ENCODE results near the gene F12.
A peak's percentile ranks its signal among the peaks of the same experiment; 100 is the strongest.
"Not testable (repeated sequence)": the region's sequence is repeated elsewhere in the genome, so short reads cannot be mapped to it uniquely, and the experiment has no call there.

The F12 gene

DNA sequence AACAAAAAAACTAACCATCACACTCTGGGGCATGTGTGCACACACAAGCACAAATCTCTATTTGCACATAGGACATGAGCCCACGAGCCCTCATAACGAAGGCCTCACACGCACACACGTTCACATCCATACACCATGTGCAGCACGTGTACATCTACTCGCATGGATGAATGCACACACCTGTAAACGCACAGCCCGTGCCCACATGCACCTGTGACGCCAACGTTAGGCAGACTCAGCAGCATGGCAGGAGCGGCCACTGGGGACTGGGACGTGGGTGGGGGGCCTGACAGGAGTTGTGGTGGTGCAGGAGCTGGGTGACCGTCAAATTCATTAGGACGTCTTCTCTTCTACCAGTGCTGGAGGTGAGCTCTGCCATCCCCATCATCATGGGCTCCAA lies 22.0 kb downstream of the F12 start:
- no peak for DNase-seq (ENCODE audit: insufficient read length)
- FAIRE-seq, result no peak
- TF ChIP-seq POLR2A (IDR thresholded peaks at IDR 0.05; ENCODE audit: low read depth, low read length) (no peak), TAF1 (IDR thresholded peaks at IDR 0.05; ENCODE audit: borderline replicate concordance, low read depth, low read length) (no peak), POLR2AphosphoS5 (IDR thresholded peaks at IDR 0.05; ENCODE audit: low read depth, low read length) (no peak)

DNA sequence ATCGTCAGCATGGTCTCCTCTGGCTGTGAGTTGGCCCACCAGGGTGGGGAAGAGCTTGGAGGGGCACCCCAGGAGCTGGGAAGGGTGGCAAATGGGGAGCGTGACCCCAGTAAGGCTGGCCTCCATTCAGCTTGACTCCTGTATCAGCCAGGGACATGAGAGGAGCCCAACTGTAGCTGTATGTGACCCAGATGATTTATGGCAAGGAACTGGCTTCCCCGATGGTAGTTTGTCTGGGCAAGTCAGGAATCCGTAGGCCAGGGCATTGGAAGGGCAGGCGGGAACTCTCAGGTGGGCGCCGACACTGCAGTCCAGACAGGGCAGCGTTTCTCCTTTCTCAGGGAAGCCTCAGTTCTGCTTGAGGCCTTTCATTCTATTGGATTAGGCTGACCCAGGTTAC lies 22.8 kb downstream of the F12 start:
- no peak for DNase-seq (ENCODE audit: insufficient read length)
- no peak for FAIRE-seq
- TF ChIP-seq POLR2AphosphoS5 (IDR thresholded peaks at IDR 0.05; ENCODE audit: low read depth, low read length) (no peak), TAF1 (IDR thresholded peaks at IDR 0.05; ENCODE audit: borderline replicate concordance, low read depth, low read length) (no peak), POLR2A (IDR thresholded peaks at IDR 0.05; ENCODE audit: low read depth, low read length) (no peak)

DNA sequence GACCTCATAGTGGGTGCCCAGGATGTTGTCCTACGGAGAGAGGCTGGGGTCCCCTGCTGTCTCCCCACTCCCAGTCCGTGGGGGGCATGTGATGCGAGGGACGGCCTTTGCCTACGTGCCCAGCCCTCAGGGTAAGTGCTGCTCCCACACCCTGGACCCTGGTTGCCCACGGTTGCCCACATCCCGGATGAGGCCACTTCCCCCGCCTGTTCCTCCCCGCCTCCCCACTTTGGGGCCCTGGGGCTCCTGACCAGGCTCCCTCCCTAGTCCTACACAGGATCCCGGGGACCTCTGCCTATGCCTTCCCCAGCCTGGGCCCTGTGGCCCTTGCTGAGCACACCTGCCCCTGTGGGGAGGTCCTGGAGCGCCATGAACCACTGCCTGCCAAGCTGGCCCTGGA lies 23.6 kb downstream of the F12 start:
- no peak for DNase-seq (ENCODE audit: insufficient read length)
- FAIRE-seq, result no peak
- TF ChIP-seq TAF1 (IDR thresholded peaks at IDR 0.05; ENCODE audit: borderline replicate concordance, low read depth, low read length) (no peak), POLR2AphosphoS5 (IDR thresholded peaks at IDR 0.05; ENCODE audit: low read depth, low read length) (no peak), POLR2A (IDR thresholded peaks at IDR 0.05; ENCODE audit: low read depth, low read length) (no peak)

DNA sequence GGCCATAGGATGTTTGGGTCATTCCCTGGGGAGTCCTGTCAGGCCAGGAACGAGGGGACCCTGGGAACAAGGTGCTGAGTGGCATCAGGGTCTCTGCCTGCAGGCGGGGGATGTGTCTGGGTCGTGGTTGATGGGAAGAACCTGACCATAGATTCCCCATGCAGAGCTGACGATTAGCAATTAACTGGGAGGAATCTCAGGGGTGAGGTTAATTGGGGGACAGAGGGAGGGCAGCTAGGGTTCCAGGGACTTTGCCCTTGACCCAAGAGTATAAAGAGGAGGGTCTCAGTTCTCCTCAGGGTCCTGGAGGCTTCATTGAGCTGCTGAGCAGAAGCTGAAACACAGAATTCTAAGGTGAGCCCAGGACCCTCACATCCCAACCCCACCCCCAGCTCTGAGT lies 25.2 kb downstream of the F12 start, which contains the start of gene SLC34A1:
Gene SLC34A1 (plus strand): TSS at position 301 of the 400 bp plus-strand sequence. CDS start 1,308 bp downstream, outside the sequence.
- FAIRE-seq (no peak), DNase-seq (ENCODE audit: insufficient read length) (no peak)
- TF ChIP-seq POLR2A (IDR thresholded peaks at IDR 0.05; ENCODE audit: low read depth, low read length) (no peak), TAF1 (IDR thresholded peaks at IDR 0.05; ENCODE audit: borderline replicate concordance, low read depth, low read length) (no peak), POLR2AphosphoS5 (IDR thresholded peaks at IDR 0.05; ENCODE audit: low read depth, low read length) (no peak)

DNA sequence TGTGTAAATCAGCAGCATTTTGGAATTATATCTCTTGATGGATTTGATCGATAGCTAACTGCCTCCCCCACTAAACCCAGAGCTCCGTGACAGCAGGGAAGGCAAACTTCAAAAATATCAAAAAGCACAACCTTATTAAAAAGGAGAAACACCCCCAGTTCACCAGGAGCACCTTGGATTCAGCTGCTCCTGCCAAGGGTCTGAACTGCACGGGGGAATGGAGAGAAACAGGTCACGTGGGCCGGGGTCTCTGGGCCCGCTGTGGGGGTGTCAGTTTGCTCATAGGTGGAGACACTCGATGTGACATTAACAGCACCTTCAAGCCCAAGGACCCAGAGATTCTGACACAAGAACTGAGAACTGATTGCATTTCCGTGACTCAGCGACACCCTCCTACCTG lies 26.2 kb downstream of the F12 start:
- FAIRE-seq, result no peak

DNA sequence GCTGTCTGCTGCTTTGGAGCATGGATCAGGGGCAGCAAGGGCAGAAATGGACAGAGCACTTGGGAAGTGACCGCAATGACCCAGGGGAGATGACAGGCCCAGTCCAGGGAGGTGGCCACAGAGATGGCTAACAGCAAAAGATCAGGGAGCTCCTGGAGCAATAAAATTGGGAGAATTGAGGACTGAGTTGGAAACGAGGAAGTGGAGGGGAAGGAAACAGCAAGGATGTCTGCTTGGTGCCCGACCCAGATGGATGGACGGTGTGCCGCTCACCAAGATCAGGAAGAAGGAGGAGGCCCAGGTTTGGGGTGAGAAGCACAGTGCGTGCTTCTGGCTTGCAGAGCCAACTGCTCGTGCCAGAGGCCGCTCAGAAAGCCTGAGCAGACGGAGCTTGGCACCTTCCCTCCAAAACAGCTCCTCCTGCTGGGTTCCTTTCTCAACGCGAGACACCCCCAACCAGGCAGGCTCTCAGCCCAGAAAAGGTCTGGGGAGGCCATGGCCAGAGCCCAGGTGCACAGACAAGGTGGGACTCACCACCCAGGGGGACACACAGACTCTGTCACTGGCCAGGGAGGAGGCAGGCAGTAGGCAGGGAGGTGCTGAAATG lies 26.8 kb downstream of the F12 start:
- peak; percentile 14 for FAIRE-seq
- TF ChIP-seq TAF1 (IDR thresholded peaks at IDR 0.05; ENCODE audit: borderline replicate concordance, low read depth, low read length) (no peak), POLR2A (IDR thresholded peaks at IDR 0.05; ENCODE audit: low read depth, low read length) (no peak), POLR2AphosphoS5 (IDR thresholded peaks at IDR 0.05; ENCODE audit: low read depth, low read length) (no peak)
- no peak for DNase-seq (ENCODE audit: insufficient read length)

More for the DNA sequence above, 26.2 kb downstream of the F12 start:
- no peak for TF ChIP-seq TAF1 (IDR thresholded peaks at IDR 0.05; ENCODE audit: borderline replicate concordance, low read depth, low read length)
- no peak for TF ChIP-seq POLR2AphosphoS5 (IDR thresholded peaks at IDR 0.05; ENCODE audit: low read depth, low read length)
- TF ChIP-seq POLR2A (IDR thresholded peaks at IDR 0.05; ENCODE audit: low read depth, low read length), result no peak
- DNase-seq (ENCODE audit: insufficient read length), result no peak

DNA sequence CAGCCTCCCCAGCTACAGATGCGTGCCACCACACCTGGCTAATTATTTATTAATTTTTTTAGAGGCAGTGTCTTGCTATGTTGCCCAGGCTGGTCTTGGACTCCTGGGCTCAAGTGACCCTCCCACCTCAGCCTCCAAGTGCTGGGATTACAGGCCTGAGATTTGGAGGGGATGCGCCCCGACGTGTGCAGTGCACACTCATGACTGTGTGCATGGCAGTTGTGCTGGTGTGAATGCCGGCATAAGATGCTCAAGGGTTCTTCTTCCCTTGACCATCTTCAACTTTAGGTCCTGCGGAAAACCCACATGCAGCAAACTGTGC lies 28.6 kb downstream of the F12 start:
- no peak for FAIRE-seq
- TF ChIP-seq POLR2A (IDR thresholded peaks at IDR 0.05; ENCODE audit: low read depth, low read length) (no peak), POLR2AphosphoS5 (IDR thresholded peaks at IDR 0.05; ENCODE audit: low read depth, low read length) (no peak)
- no peak for DNase-seq (ENCODE audit: insufficient read length)

DNA sequence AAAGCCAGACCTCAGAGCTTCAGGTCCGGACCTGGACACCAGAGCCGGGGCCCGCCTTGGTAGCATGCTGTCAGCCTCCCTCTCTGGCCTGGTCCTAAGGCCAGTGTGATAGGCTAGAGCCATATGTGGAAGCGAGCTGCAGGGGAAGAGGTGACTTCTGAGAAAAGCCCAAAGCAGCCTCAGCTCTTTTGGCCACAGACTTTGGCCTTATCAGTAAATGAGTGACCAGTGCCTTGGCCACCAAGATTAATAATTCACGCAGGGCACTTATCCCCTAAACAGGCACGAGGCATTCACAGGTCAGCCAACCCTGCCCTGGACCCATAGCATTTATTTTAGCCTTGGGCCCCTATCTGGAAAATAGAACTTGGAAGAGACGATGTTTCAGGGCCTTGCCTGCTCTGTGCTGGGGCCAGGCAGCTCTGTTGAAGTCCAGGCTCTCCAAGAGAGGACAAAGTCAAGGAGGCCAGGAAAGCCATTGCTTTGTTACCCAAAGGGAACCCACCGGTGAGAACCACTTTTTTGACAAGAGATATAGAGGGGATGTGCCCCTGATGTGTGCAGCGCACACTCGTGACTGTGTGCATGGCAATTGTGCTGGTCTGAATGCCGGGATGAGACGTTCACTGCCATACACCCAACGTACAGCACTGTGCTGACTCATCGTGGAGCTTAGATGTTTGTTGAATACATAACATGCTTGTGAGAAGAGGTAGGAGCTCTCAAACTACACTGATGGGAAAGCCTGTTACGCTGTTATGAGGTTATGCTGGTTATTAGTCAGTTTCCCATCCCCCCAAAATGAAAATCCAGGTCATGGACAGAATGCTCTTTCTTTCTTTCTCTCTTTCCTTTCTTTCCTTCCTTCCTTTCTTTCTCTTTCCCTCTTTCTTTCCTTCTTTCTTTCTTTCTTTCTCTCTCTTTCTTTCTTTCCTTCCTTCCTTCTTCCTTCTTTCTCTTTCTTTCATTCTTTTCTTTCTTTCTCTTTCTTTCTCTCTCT lies 30.2 kb downstream of the F12 start:
- TF ChIP-seq POLR2AphosphoS5 (IDR thresholded peaks at IDR 0.05; ENCODE audit: low read depth, low read length), result no peak
- no peak for TF ChIP-seq TAF1 (IDR thresholded peaks at IDR 0.05; ENCODE audit: borderline replicate concordance, low read depth, low read length)
- TF ChIP-seq POLR2A (IDR thresholded peaks at IDR 0.05; ENCODE audit: low read depth, low read length), result no peak
- DNase-seq (ENCODE audit: insufficient read length) (no peak), FAIRE-seq (peak; percentile 83)

DNA sequence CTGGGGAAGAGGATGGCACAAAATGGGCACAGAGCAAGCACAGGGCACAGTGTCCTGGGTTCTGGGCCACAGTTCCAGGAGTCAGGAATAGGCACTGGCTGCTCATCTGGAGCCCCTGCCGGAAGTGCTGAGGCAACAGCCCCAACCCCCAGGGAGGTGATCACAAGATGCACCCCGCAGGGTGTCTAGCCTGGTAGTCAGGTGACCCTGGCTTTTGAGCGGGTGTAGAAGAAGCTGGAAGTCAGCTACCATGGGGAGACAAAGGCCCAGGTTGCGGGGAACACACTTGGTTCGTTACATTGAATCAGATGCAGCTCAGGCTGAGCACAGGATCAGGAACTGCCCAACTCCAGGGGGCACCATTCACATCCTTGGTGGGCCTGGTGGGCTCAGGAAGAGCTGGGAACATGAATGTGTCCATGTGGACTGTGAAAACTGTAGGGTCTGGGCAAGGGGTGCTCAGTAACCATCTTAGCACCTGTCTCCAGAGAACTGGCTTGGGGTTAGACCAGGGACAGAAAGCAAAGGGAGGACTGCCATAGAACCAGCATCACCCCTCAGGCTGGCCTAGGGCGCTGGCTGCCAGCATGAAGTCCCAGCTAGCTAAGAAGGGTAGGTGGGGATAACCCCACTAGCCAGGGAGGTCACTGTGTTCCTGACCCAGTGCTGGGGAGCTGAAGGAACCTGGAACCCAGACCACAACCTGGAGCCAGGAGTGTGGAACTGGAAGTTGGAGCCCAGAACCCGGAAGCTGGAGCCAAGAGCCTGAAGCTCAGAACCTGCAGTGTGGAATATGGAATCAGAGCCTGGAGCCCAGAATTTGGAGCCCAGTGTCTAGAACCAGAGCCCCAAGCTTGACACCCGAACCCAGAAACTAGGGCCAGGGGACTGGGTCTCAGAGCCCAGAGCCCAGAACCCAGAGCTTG lies 31.2 kb downstream of the F12 start:
- TF ChIP-seq POLR2A (IDR thresholded peaks at IDR 0.05; ENCODE audit: low read depth, low read length), result no peak
- no peak for TF ChIP-seq POLR2AphosphoS5 (IDR thresholded peaks at IDR 0.05; ENCODE audit: low read depth, low read length)
- TF ChIP-seq TAF1 (IDR thresholded peaks at IDR 0.05; ENCODE audit: borderline replicate concordance, low read depth, low read length), result no peak
- DNase-seq (ENCODE audit: insufficient read length), result no peak
- no peak for FAIRE-seq

DNA sequence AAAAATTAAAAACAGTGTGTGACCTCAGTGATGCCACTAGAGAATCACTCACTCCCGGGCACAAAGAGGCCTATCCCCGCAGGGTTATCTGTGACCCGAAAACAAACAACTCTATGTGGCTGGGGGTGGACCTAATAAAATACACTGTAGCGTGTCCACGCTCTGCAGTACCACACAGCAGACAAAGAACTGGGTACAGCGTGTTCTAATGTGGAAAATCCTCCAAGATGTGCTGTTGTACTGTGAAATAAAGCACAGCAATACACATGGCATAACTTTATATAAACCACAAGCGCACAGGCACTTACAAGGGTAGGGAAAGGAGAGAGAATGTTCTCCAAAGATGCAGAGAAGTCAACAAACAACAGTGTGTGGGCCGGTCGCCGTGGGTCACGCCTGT lies 33.3 kb downstream of the F12 start:
- DNase-seq (ENCODE audit: insufficient read length) (no peak), FAIRE-seq (no peak)
- TF ChIP-seq POLR2A (IDR thresholded peaks at IDR 0.05; ENCODE audit: low read depth, low read length) (no peak), TAF1 (IDR thresholded peaks at IDR 0.05; ENCODE audit: borderline replicate concordance, low read depth, low read length) (no peak), POLR2AphosphoS5 (IDR thresholded peaks at IDR 0.05; ENCODE audit: low read depth, low read length) (no peak)

DNA sequence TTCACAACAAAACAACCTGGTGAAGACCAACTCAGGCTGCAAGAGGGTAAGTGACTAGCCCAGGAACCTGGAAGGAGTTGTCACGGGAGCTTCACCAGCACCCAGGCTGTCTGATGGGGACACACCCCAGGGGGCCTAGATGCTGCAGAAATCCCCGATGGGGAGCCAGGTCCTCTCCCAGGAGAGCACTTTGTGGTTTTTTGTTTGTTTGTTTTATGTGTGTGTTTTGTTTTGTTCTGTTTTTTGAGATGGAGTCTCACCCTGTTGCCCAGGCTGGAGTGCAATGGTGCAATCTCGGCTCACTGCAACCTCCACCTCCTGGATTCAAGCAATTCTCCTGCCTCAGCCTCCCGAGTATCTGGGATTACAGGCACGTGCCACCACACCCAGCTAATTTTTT lies 33.8 kb downstream of the F12 start:
- not testable (repeated sequence) for FAIRE-seq; DNase-seq (ENCODE audit: insufficient read length)

Measured in GM12892 (cell line).